Activated CD8-positive, alpha-beta T cell treated with anti-CD3 and anti-CD28 coated beads, Interleukin-2, amount 10 ng/mL, durations not matched to agents 7 days and 5 days (primary cell): Measurements from ENCODE around the gene CNN1. TPM values are rescaled to one million over a fixed set of nuclear protein-coding genes. Genes with fewer than 3 reads are reported as not detected.
A peak's percentile ranks its signal among the peaks of the same experiment; 100 is the strongest.
"Not testable (repeated sequence)": the region's sequence is repeated elsewhere in the genome, so short reads cannot be mapped to it uniquely, and the experiment has no call there.

Experiments used
- ATAC-seq: fragments of 150-1000 bp; cut with Tn5 transposase; one replicate; pipeline ENCODE4 v1.10.0; 2021; ENCODE audit warnings: moderate library complexity
- CTCF ChIA-PET: fragments of 350-600 bp; sonication (Branson Sonifier 250); formaldehyde crosslinking; loops from one replicate; lab custom pipeline; 2021; ENCODE audit warnings: antibody characterized with exemption; lab: Charles Lee
- POLR2A ChIA-PET: fragments of 350-600 bp; sonication (Branson Sonifier 250); formaldehyde crosslinking; loops from one replicate; lab custom pipeline; 2021; ENCODE audit warnings: antibody characterized with exemption; lab: Charles Lee
- DNase-seq: peaks from one replicate; pipeline ENCODE4 v3.0.0-alpha.2; 2020
- H3K27ac Mint-ChIP-seq: one replicate; pipeline ENCODE4 v1.8.0; 2021; ENCODE audit warnings: mild to moderate bottlenecking, mixed read lengths
- H3K27me3 Mint-ChIP-seq: one replicate; pipeline ENCODE4 v1.8.0; 2021; ENCODE audit warnings: low read depth, mixed read lengths
- H3K36me3 Mint-ChIP-seq: one replicate; pipeline ENCODE4 v1.8.0; 2021; ENCODE audit warnings: low read depth, mixed read lengths
- H3K4me1 Mint-ChIP-seq: one replicate; pipeline ENCODE4 v1.8.0; 2021; ENCODE audit warnings: low read depth, mixed read lengths
- H3K4me3 Mint-ChIP-seq: one replicate; pipeline ENCODE4 v1.8.0; 2021; ENCODE audit warnings: mild to moderate bottlenecking, mixed read lengths
- H3K9me3 Mint-ChIP-seq: one replicate; pipeline ENCODE4 v1.8.0; 2022; ENCODE audit warnings: mixed read lengths; ENCODE audit not compliant: insufficient read depth
- total RNA-seq, 2 experiments: library from RNA; stranded (reverse); gene quantifications; one replicate each; pipeline ENCODE4 v1.2.3, GENCODE V29; 2021

Gene CNN1
- total RNA-seq, 2 experiments from 2014 or later, result not detected

DNA sequence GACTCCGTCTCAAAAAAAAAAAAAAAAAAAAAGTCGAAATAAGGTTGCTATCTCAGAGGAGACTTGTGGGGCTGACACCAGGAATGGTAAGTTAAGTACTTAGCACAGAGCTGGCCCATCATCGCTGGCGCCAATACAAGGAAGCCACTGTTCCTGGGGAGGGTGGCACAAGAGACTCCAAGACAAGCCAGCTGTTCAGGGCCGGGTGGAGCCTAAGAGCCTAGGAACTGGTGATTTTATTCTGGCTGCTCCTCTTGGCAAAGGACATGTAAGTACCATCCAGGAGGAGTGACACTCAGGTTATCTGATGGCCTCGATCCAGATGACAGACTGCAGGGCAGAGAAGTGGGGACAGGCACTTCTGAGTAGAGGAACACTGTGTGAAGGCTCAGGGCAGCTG, 16.6 kb downstream of the CNN1 start:
- no peaks in the 10 kb centered on the region for H3K27me3 Mint-ChIP-seq
- no peak overlapping the region for H3K27ac Mint-ChIP-seq
- no peak for ATAC-seq

DNA sequence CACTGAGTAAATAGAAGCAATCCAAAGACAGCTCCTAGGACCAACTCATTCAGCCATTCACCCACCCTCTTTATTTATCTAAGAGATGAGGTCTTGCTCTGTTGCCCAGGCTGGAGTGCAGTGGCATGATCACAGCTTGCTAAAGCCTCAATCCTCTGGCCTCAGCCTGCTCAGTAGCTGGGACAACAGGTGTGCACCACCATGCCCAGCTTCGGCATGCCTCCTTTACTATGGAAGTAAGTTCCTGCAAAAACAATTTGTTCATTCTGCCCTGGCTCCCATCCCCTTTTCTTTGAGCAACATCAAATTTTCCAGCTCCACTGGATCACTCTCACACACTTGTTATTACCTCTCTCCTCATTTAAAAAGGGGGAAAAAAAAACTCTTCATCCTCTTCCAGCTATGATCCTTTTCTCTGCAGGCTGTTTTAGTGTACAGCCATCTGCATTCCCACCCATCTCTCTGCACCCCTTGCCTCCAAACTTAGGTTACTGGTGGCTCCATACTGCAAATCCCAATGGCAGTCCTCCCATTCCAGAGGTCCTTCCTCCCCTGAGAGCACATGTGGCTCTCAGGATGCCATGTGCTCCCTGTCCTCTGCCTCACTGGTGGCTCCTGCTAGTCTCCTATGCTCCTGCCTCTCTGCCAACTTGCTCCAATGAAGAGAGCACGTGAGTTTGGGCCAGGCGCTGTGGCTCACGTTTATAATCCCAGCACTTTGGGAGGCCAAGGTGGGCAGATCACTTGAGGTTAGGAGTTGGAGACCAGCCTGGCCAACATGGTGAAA, 18.2 kb downstream of the CNN1 start:
- no peak for ATAC-seq

More for the DNA sequence above, 16.6 kb downstream of the CNN1 start:
- POLR2A ChIA-PET, result no interaction called here
- H3K4me1 Mint-ChIP-seq, result peaks cover 40% of the 10 kb centered on the region
- H3K4me3 Mint-ChIP-seq, result no peak overlapping the region
- H3K9me3 Mint-ChIP-seq, result no peaks in the 10 kb centered on the region
- CTCF ChIA-PET, result interaction anchor here (1.5 to 1.6 kb wide), 2 partner anchors 31 to 38 kb away, joined by 3 to 4 read pairs; no protein-coding TSS in a partner anchor
- DNase-seq, result no peak
- H3K36me3 Mint-ChIP-seq, result peaks cover 36% of the 10 kb centered on the region

DNA sequence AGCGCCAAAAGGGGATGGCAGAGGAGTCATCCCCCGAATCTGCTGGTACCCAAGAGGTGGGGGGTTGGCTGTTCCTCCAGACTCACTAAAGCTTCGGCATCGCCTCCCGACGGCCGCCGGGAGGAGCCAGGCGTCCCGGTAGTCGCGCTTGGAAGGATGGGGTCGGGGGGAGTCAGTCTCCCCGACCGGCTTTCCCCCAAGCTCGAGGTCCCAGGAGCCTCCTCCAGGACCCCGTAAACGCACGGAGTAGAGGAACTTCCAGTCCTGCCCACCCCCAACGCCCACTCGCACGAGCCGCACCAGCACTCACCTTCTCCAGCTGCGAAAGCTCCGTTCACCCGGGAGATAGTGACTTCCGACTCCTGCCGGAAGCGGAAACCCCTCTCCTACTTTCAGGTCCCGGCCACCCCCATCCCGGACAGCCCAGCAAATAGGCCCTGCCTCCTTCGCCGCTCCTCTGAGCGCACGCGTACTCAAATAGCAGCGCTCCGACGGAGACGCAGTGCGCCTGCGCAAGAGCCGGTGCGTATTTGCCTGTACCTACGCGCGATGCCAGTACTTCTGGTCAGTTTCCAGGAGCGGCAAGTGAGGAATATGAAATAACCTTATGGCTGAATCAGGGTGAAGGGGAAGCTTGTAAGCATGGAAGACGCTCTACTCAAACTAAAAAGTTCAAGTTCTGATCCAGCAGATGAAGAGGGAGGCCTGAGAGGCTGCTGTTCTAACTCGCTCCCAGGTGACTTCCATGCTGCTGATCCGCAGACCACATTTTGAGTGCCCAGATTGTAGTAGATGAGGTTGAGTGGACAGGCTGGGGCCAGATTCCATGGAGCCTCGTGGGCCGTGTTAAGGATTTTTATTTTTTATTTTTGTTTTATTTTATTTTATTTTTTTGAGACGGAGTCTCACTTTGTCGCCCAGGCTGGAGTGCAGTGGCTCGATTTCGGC, 20.5 kb downstream of the CNN1 start, which contains the start of gene ELOF1:
TSS of gene ELOF1 (minus strand) at position 350 of the 948 bp plus-strand sequence. CDS start 4,883 bp downstream, outside the sequence.
- peaks cover 45% of the 10 kb centered on the region for H3K4me1 Mint-ChIP-seq
- peak; percentile 98 for DNase-seq
- ChIA-PET POLR2A (interaction anchor here (0.6 to 3.6 kb wide), 5 partner anchors 17 to 1234 kb away, joined by 3 to 15 read pairs (median 3); partner anchors contain the start of gene ECSIT), CTCF (interaction anchor here (0.8 to 7.4 kb wide), 11 partner anchors 9 to 238 kb away, joined by 3 to 187 read pairs (median 6); partner anchors contain the start of genes ACP5, ECSIT and SWSAP1)
- H3K9me3 Mint-ChIP-seq, result no peaks in the 10 kb centered on the region
- H3K36me3 Mint-ChIP-seq, result peaks cover 22% of the 10 kb centered on the region
- peak; percentile 96 for ATAC-seq
- H3K4me3 Mint-ChIP-seq, result peak within 1 kb of the TSS; percentile 98
- H3K27me3 Mint-ChIP-seq, result no peaks in the 10 kb centered on the region
- H3K27ac Mint-ChIP-seq, result peak within 1 kb of the TSS; percentile 85

More for the DNA sequence above, 18.2 kb downstream of the CNN1 start:
- H3K4me1 Mint-ChIP-seq, result peaks cover 48% of the 10 kb centered on the region
- H3K36me3 Mint-ChIP-seq, result peaks cover 36% of the 10 kb centered on the region
- H3K4me3 Mint-ChIP-seq, result peak overlapping the region; percentile 42
- no peaks in the 10 kb centered on the region for H3K9me3 Mint-ChIP-seq
- POLR2A ChIA-PET, result no interaction called here
- no peak overlapping the region for H3K27ac Mint-ChIP-seq
- no peak for DNase-seq
- no peaks in the 10 kb centered on the region for H3K27me3 Mint-ChIP-seq
- CTCF ChIA-PET, result interaction anchor here (4.8 kb wide), 1 partner anchor 21 kb away, joined by 23 read pairs; no protein-coding TSS in a partner anchor

DNA sequence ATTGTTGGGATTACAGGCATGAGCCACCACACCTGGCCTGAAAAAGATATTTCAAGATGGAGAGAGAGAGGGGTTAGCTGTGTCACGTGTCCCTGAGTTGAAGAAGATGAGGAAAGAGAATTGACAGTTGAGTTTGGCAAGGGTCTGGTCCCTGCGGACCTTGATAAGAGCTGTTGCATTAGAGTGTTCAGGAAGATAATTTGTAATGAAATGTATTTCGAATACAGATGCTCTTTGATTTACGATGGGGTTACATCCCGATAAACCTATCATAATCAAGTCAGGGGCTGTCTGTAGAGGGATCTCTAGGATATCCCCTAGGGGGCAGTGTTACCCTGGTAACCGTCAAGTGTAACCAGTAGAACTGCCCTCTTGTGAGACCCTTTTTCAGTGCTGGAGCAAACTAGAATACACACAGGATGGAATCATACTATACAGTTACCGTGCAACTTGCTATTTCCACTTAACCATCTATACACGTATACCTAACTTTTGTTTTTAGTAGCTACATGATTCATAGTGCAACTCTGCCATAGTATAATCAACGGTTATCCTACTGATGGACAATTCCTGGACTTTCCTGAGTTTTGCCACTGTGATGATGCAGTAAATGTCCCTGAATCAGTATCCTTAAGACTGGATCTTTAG, 21.9 kb downstream of the CNN1 start:
- H3K4me3 Mint-ChIP-seq, result peak overlapping the region; percentile 65
- CTCF ChIA-PET, result interaction anchor here (0.6 to 7.4 kb wide), 17 partner anchors 8 to 238 kb away, joined by 3 to 187 read pairs (median 5); partner anchors contain the start of genes ACP5, ECSIT, SWSAP1 and ZNF491
- no peaks in the 10 kb centered on the region for H3K27me3 Mint-ChIP-seq
- peaks cover 15% of the 10 kb centered on the region for H3K36me3 Mint-ChIP-seq
- peaks cover 39% of the 10 kb centered on the region for H3K4me1 Mint-ChIP-seq
- DNase-seq (peak; percentile 84), ATAC-seq (peak; percentile 55)
- POLR2A ChIA-PET, result interaction anchor here (1.3 to 3.6 kb wide), 2 partner anchors 21 to 28 kb away, joined by 6 to 15 read pairs; no protein-coding TSS in a partner anchor
- no peaks in the 10 kb centered on the region for H3K9me3 Mint-ChIP-seq
- peak overlapping the region; percentile 7 for H3K27ac Mint-ChIP-seq

DNA sequence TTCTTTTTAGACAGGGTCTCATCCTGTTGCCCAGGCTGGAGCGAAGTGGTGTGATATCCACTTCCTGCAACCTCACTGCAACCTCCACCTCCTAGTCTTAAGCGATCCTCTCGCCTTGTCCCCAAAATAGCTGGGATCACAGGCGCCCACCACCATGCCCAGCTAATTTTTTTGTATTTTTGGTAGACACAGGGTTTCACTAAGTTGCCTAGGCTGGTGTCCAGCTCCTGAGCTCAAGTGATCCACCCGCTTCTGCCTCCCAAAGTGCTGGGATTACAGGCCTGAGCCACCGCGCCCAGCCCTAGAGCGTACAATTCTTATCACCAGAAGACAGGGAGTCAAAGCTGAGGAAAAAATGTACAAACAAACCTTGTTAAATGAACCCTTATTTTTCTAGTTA, 24.9 kb downstream of the CNN1 start:
- H3K4me3 Mint-ChIP-seq, result no peak overlapping the region
- no peaks in the 10 kb centered on the region for H3K9me3 Mint-ChIP-seq
- POLR2A ChIA-PET, result interaction anchor here (1.6 kb wide), 1 partner anchor 17 kb away, joined by 7 read pairs; no protein-coding TSS in a partner anchor
- H3K27ac Mint-ChIP-seq, result no peak overlapping the region
- H3K36me3 Mint-ChIP-seq, result peaks cover 3% of the 10 kb centered on the region
- peaks cover 29% of the 10 kb centered on the region for H3K4me1 Mint-ChIP-seq
- CTCF ChIA-PET, result interaction anchor here (1.0 to 7.4 kb wide), 4 partner anchors 11 to 182 kb away, joined by 3 to 187 read pairs (median 4); partner anchors contain the start of gene ACP5
- no peak for DNase-seq
- no peak for ATAC-seq
- H3K27me3 Mint-ChIP-seq, result no peaks in the 10 kb centered on the region

DNA sequence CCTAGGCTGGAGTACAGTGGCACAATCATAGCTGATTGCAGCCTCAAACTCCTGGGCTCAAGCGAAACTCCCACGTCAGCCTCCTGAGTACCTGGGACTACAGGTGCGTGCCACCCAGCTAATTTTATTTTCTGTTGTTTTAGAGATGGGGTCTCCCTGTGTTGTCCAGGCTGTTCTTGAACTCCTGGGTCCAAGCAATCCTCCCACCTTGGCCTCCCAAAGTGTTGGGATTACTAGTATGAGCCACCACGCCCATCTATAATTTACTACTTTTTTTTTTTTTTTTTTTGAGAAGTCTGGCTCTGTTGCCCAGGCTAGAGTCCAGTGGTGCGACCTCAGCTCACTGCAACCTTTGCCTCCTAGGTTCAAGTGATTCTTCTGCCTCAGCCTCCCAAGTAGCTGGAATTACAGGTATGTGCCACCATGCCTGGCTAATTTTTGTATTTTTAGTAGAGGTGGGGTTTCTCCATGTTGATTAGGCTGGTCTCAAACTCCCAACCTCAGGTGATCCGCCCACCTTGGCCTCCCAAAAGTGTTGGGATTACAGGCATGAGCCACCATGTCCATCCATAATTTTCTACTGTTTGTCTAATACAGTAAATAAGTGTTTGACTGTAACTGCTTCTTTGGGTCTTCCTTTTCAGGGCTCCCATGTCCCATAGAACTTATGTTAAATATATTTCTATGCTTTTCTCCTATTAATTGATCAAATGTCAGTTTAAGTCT, 25.6 kb downstream of the CNN1 start:
- H3K27me3 Mint-ChIP-seq, DNase-seq, H3K27ac Mint-ChIP-seq, H3K9me3 Mint-ChIP-seq, ATAC-seq, H3K36me3 Mint-ChIP-seq, POLR2A ChIA-PET, H3K4me3 Mint-ChIP-seq: not testable (repeated sequence)
- CTCF ChIA-PET, result interaction anchor here (1.0 to 7.4 kb wide), 3 partner anchors 11 to 183 kb away, joined by 3 to 187 read pairs (median 4); partner anchors contain the start of gene ACP5
- H3K4me1 Mint-ChIP-seq, result peaks cover 31% of the 10 kb centered on the region

DNA sequence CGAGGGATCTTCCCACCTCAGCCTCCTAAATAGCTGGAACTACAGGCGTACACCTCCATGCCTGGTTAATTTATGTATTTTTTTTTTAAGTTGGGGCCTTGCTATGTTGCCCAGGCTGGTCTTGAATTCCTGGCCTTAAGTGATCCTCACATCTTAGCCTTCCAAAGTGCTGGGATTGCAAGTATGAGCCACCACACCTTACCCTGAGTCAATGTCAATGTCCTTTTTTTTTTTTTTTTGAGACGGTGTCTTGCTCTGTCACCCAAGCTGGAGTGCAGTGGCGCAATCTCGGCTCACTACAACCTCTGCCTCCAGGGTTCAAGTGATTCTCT, 27.0 kb downstream of the CNN1 start:
- ATAC-seq, H3K36me3 Mint-ChIP-seq, DNase-seq, H3K4me3 Mint-ChIP-seq, POLR2A ChIA-PET, H3K9me3 Mint-ChIP-seq, CTCF ChIA-PET, H3K27me3 Mint-ChIP-seq, H3K27ac Mint-ChIP-seq: not testable (repeated sequence)
- peaks cover 23% of the 10 kb centered on the region for H3K4me1 Mint-ChIP-seq

DNA sequence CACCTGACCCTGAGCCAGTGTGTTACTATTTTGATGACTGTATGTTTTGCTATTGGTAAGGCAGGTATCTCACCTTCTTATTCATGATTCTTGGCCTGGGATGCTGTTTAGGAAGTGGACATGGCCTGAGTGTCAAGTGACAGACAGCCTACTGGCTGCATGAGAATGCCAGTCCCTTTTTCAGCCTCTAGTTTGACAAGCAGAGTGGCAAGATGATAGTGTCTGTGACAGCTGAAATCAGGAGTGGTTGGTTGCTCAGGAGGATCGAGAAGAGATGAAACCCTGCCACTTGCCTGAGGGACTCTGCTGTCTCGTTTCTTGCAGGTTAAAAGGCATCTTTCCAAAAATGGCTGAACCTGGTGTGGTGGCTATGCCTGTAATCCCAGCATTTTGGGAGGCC, 27.5 kb downstream of the CNN1 start:
- Mint-ChIP-seq H3K36me3 (no peaks in the 10 kb centered on the region), H3K27ac (no peak overlapping the region), H3K27me3 (no peaks in the 10 kb centered on the region), H3K9me3 (no peaks in the 10 kb centered on the region), H3K4me1 (peaks cover 20% of the 10 kb centered on the region), H3K4me3 (no peak overlapping the region)
- ChIA-PET POLR2A (no interaction called here), CTCF (no interaction called here)
- no peak for DNase-seq
- no peak for ATAC-seq

DNA sequence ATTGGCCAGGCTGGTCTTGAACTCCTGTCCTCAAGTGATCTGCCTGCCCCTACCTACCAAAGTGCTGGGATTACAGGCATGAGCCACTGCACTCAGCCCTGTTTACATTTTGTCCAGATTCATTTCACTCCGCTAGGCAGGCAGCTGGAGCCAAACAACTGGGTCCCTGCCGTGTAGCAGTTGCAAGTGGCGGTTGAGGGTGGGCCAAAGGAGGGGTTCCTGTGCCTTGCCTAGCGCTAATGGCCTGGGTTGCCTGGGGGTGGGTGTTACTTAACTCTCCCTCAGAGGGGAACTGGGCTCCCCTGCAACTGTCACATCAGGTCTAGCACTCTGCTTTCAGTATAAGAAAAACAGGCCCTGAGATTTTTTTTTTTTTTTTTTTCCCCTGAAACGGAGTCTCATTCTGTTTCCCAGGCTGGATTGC, 31.4 kb downstream of the CNN1 start:
- ChIA-PET POLR2A (no interaction called here), CTCF (interaction anchor here (1.5 to 2.2 kb wide), 3 partner anchors 10 to 34 kb away, joined by 3 to 14 read pairs (median 5); no protein-coding TSS in a partner anchor)
- no peak overlapping the region for H3K4me3 Mint-ChIP-seq
- H3K9me3 Mint-ChIP-seq, result no peaks in the 10 kb centered on the region
- H3K36me3 Mint-ChIP-seq, result no peaks in the 10 kb centered on the region
- H3K4me1 Mint-ChIP-seq, result peaks cover 22% of the 10 kb centered on the region
- no peak overlapping the region for H3K27ac Mint-ChIP-seq
- no peaks in the 10 kb centered on the region for H3K27me3 Mint-ChIP-seq
- ATAC-seq (no peak), DNase-seq (no peak)

DNA sequence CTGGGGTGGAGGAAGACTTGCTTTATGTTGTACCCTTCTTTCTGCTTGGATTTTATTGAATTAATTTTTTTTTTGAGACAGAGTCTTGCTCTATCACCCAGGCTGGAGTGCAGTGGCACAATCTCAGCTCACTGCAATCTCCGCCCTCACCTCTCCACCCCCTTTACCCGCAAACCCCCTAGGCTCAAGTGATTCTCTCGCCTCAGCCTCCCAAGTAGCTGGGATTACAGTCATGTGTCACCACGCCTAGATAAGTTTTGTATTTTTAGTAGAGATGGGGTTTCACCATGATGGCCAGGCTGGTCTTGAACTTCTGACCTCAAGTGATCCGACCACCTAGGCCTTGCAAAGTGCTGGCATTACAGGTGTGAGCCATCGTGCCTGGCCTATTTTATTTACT, 34.7 kb downstream of the CNN1 start:
- not testable (repeated sequence) for H3K27ac Mint-ChIP-seq, H3K36me3 Mint-ChIP-seq
- CTCF ChIA-PET, result interaction anchor here (1.5 to 1.8 kb wide), 3 partner anchors 11 to 37 kb away, joined by 5 to 9 read pairs (median 6); no protein-coding TSS in a partner anchor

More for the DNA sequence above, 34.7 kb downstream of the CNN1 start:
- H3K9me3 Mint-ChIP-seq, ATAC-seq, DNase-seq, H3K27me3 Mint-ChIP-seq, H3K4me3 Mint-ChIP-seq: not testable (repeated sequence)
- peaks cover 24% of the 10 kb centered on the region for H3K4me1 Mint-ChIP-seq
- POLR2A ChIA-PET, result interaction anchor here (0.6 kb wide), 1 partner anchor 148 kb away, joined by 3 read pairs; no protein-coding TSS in a partner anchor
